ENCODE data around the gene ZDHHC4. TPM values are rescaled to one million over a fixed set of nuclear protein-coding genes. Genes with fewer than 3 reads are reported as not detected.

The ZDHHC4 gene
- total RNA-seq = 23.0 TPM

DNA sequence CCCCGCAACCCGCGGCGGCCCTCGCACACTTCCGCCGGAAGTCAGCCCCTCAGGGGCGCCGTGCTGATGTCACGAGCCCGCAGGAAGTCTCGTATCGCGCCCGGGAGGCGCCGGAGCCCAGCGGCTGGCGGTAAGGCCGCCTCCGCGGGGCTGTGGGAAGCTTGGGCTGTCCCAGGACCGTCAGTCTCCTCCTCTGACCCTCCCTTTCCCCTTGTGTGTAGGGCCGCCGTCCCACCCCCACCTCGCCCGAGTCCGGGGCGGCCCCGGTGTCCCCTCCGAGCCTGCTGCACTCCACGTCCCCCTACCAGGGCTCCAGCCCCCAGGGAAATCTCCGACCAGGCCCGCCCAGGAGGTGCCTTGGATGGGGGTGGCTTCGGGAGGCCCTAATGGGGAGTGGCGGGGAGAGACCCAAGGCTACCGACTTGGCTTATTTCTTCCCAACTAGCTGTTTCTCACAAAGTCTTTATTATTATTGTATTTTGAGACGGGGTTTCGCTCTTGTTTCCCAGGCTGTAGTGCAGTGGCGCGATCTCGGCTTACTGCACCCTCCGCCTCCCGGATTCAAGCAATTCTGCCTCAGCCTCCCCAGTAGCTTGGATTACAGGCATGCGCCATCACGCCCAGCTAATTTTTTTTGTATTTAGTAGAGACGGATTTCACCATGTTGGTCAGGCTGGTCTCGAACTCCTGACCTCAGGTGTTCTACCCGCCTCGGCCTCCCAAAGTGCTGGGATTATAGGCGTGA, at the start of gene ZDHHC4:
Gene ZDHHC4, plus strand, starts transcription at position 86 of the 745 bp plus-strand sequence. CDS start 3,108 bp downstream, outside the sequence.
- ATAC-seq = peak; percentile 92

GRCh38 chr7:6528401-6529130, 48.7 kb upstream of the ZDHHC4 start:
- ATAC-seq = no peak

- ATAC-seq = no peak
Measured at GRCh38 chr7:6529643-6530042, 47.6 kb upstream of the ZDHHC4 start.

DNA sequence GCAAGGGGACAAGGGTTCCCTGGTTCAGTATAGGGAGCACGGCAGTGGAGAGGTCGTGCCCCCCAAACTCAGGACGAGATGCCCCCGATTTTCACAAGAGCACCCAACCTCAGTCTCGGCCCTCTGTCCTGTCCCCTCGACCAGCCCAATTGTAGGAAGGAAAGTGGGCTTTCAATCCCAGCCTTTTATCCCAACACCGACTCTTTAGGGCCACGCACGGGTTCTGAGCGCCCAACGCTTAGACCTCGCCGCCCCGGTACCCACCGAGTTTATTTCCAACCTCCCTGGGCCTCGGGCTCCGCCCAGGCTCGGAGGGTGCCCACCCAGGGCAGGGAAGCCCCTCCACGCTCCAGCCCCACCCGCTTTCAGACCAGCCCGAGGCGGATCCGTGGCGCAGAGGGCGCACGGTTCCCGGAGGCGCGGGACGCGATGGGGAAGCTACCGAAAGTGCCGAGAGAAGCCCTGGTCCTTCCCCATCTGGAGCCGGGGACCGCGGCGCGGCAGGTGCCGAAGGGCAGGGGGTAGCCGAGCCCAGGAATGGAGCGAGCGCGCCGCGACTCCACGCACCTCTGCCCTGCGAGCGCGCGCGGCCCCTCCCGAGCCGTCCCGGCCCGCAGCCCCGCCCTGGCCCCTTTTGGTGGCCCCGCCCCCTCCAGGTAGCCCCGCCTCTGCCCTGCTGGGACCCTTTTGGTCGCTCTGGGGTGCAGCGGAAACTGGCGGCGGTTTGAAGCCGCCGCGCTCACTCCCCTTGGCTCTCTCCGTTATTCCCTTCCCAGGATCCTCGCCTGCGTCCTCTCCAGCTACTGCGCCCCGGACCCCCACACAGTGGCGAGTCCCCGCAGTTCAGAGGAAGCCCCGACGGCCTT, 46.4 kb upstream of the ZDHHC4 start:
- ATAC-seq = peak; percentile 51

GRCh38 chr7:6531492-6532279, 45.6 kb upstream of the ZDHHC4 start:
- ATAC-seq = no peak

DNA sequence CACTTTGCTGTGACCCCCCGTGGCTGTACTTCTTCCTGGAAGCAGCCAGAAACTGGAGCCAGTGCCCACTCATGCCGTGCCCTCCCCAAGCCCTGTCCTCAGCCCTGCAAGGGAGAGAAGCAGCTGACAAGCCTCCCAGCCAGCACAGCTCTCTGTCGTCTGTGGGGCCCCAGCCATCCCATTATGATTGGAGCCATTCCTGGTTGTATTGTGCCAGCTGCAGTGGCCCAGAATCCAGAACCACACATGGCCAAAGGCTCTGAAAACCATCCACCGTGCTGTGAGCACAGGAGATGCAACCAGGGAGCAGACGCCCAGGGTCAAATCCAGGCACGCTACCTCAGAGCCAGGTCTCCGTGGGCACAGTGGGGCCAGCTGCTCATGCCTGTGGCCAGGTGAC, 44.7 kb upstream of the ZDHHC4 start:
- no peak for ATAC-seq

DNA sequence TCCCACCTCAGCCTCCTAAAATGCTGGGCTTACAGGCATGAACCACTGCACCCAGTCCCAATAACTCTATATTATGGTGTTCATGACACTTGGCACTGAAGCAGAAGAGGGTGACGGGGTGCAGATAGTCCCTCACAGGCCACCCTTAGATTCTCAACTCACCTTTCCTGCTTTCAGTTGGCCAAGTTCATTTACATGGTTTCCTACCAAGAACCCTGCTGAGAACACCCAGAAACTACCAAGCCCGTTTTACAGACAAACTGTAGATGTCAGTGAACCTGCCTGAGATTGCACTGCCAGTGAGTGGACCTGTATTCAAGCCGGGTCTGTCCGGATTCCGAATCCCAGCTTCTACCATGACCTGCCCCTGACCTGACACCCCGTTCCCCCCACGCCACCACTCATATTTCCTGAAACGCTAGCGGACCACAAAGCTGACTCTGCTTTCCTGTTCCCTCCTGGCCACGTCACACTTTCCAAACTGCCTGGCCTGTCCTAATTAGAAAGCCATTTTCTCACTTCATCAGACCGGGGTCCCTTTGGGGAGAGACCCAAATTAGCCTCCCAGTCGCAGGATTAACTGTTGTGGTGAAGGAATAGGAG, 43.3 kb upstream of the ZDHHC4 start:
- ATAC-seq = no peak

- no peak for ATAC-seq
Measured at GRCh38 chr7:6536262-6537260, 40.7 kb upstream of the ZDHHC4 start.

DNA sequence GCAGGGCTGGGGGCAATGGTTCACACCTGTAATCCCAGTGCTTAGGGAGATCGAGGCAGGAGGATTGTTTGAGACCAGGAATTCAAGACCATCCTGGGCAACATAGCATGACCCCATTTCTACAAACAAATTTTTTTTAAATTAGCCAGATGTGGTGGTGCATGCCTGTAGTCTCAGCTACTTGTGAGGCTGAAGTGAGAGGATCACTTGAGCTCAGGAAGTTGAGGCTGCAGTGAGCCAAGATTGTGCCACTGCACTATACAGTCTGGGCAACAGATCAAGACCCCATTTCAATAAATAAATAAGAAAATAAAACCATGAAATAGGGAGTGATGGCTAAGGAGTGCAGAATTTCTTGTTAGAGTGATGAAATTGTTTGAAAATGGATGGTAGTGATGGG, 34.9 kb upstream of the ZDHHC4 start:
- no peak for ATAC-seq

GRCh38 chr7:6545398-6546126, 31.7 kb upstream of the ZDHHC4 start:
- ATAC-seq = no peak

DNA sequence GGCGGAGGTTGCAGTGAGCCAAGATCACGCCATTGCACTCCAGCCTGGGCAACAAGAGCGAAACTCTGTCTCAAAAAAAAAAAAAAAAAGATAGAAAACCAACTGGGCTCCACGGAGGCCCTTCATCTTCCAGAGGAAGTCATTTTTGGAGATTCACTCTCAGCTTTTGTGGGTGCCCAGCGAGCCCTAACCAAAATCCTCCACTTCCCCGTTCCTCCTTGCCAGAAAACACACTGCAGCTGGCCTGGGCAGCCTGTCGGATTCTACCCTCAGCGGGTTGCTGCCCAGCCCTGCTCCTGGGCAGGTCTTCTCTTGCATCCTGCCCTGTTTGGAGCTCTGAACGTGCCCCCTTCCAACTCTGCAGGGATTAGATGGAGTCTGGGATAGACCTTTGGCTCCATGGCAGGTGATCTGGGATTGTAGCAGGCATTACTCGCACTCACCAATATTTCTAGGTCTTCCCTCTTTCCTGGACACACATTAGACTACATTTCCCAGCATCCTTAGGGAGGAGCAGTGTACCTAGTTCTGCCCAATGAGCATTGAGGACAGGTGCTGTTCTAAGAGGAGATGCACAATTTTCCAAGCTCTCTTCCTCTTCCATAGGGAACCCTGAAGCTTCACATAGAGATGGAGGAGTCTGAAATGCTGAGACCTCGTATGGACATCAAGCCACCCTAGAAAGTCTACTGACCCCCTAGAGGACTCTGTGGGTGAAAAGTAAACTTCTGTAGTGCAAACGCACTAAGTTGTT, 30.6 kb upstream of the ZDHHC4 start:
- ATAC-seq = peak; percentile 59

GRCh38 chr7:6547400-6547799, 29.9 kb upstream of the ZDHHC4 start:
- no peak for ATAC-seq

GRCh38 chr7:6551016-6551511, 26.2 kb upstream of the ZDHHC4 start, which contains the start of gene GRID2IP:
GRID2IP (minus strand) TSS chr7:6551461; CDS start chr7:6551436, 25 bp downstream.
- no peak for ATAC-seq

DNA sequence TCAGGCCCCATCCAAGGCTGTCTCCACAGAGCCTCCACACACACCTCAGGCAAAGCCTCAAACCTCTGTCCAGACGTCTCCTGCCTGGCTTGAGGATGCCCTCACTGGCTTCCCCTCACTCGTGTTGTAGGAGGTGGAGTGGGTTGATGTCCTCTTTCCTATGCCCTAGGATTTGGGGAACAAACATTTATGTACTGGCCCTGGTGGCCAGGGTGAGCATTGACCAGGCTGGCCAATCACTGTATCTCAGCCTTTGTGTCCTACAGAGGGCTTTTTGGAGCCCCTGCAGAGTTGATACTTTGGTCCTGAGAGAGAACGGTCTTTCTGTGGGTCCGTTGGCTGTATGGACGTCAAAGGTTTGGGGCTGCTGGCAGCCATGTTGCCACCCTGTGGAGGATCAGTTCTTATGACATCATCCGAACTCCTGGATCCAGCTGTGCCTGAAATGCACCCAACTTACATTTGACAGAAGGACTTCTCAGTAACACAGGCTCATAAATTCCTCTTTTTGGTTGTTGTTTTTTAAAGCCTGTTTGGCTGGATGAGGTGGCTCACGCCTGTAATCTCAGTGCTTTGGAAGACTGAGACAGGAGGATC, 23.7 kb upstream of the ZDHHC4 start:
- ATAC-seq = no peak

DNA sequence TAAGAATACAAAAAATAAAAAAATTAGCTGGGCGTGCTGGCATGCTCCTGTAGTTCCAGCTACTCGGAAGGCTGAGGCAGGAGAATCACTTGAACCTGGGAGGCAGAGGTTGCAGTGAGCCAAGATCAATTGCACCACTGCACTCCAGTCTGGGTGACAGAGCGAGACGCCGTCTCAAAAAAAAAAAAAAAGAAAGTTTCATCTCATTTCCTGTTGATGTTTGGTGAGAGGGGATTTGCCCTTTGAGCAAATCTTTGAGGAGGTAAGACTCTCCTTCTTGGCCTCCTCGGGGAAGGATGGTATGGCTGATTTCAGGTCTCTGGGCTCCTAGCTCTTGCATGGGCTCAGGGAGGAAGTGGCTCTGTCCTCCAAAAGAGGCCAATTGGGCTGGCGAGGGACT, 22.4 kb upstream of the ZDHHC4 start:
- no peak for ATAC-seq

GRCh38 chr7:6556196-6556595, 21.1 kb upstream of the ZDHHC4 start:
- no peak for ATAC-seq

GRCh38 chr7:6558837-6559236, 18.4 kb upstream of the ZDHHC4 start:
- ATAC-seq = peak; percentile 43

DNA sequence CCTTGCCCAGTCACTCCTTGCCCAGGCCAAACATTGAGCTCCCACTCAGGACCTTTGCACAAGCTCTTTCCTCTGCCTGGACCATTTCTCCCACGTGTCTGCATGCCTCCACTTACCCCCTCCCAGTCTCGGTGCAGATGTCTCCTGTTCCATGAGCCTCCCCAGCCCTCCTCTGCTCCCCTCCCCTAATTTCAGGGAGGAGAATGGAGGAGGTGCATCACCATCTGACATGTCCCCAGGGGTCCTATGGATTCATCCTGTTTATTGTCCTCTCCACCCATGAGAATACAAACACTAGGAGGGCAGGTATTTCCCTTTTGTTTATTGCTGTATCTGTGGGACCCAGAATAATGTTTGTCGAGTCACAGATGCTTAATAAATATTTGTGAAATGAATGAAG, 17.4 kb upstream of the ZDHHC4 start:
- no peak for ATAC-seq

Measured in esophagus mucosa (tissue), 1 donor.